K562 (cell line): Measurements from ENCODE around the gene GATAD2B. TPM values are rescaled to one million over a fixed set of nuclear protein-coding genes. Genes with fewer than 3 reads are reported as not detected.

Experiments
- ATF7 ChIP-seq: fragments of 450-650 bp; IDR thresholded peaks from 2 replicates; pipeline ENCODE4 v1.7.1; 2014; ENCODE audit warnings: mild to moderate bottlenecking, moderate library complexity
- C11orf30 ChIP-seq: fragments of 450-650 bp; IDR thresholded peaks from 2 replicates; pipeline ENCODE4 v1.6.1; 2016; ENCODE audit warnings: low read depth, mild to moderate bottlenecking
- DDX20 ChIP-seq: fragments of 450-650 bp; IDR thresholded peaks from 2 replicates; pipeline ENCODE4 v1.6.1; 2016; ENCODE audit warnings: missing genetic modification characterization, low read depth, mild to moderate bottlenecking, missing compliant biosample characterization, moderate library complexity
- GABPB2 ChIP-seq: fragments of 250-450 bp; sonication (Bioruptor Pico); conservative IDR thresholded peaks from 2 replicates; pipeline ENCODE4 v1.5.1; 2021; ENCODE audit warnings: mild to moderate bottlenecking
- HDAC2 ChIP-seq: fragments of 450-650 bp; IDR thresholded peaks from 2 replicates; pipeline ENCODE4 v1.6.1; 2016; ENCODE audit warnings: mild to moderate bottlenecking
- HDAC6 ChIP-seq: IDR thresholded peaks from 2 replicates; pipeline ENCODE4 v1.6.1; 2012; ENCODE audit warnings: low read depth, mild to moderate bottlenecking, control low read depth, inconsistent platforms, low read length, moderate library complexity
- JUNB ChIP-seq: fragments of 450-650 bp; formaldehyde crosslinking; conservative IDR thresholded peaks from 2 replicates; pipeline ENCODE4 v1.4.0; 2020; ENCODE audit warnings: mild to moderate bottlenecking
- KDM4B ChIP-seq, 2 experiments: fragments of 450-650 bp in 1 of 2; sonication (generic) in 1 of 2; IDR thresholded peaks; 2 replicates each; pipeline ENCODE4 v1.6.1; 2016 to 2017; ENCODE audit warnings: borderline replicate concordance in 2 of 2, antibody characterized with exemption in 1 of 2, low read depth in 1 of 2, mild to moderate bottlenecking in 1 of 2
- L3MBTL2 ChIP-seq: fragments of 450-650 bp; IDR thresholded peaks from 2 replicates; pipeline ENCODE4 v1.6.1; 2016; ENCODE audit warnings: mild to moderate bottlenecking, moderate library complexity
- MTA3 ChIP-seq: fragments of 450-650 bp; formaldehyde crosslinking; IDR thresholded peaks from 2 replicates; pipeline ENCODE4 v1.6.1; 2017; ENCODE audit warnings: mild to moderate bottlenecking, borderline replicate concordance
- MYBL2 ChIP-seq, 2 experiments: fragments of 450-650 bp in 1 of 2; sonication (generic) in 1 of 2; formaldehyde crosslinking in 1 of 2; IDR thresholded peaks; 2 replicates each; pipeline versions ENCODE4 v1.6.1 to v1.8.1; 2017 to 2022; ENCODE audit warnings: borderline replicate concordance in 1 of 2, inconsistent platforms in 1 of 2, low read depth in 1 of 2, mild to moderate bottlenecking in 1 of 2, missing genetic modification reagents in 1 of 2, moderate library complexity in 1 of 2
- SOX6 ChIP-seq: fragments of 450-650 bp; IDR thresholded peaks from 2 replicates; pipeline ENCODE4 v1.6.1; 2014; ENCODE audit warnings: mild to moderate bottlenecking
- SRSF7 ChIP-seq: fragments of 200-400 bp; formaldehyde crosslinking; optimal IDR thresholded peaks from 2 replicates; pipeline ENCODE3; 2017; ENCODE audit warnings: mild to moderate bottlenecking, low read depth, low read length
- TCF3 ChIP-seq: sonication (generic); formaldehyde crosslinking; IDR thresholded peaks from 2 replicates; pipeline ENCODE4 v1.4.0; 2020; ENCODE audit warnings: mild to moderate bottlenecking, missing genetic modification reagents
- TCFL5 ChIP-seq: fragments of 250-450 bp; sonication (Bioruptor Pico); conservative IDR thresholded peaks from 2 replicates; pipeline ENCODE4 v1.6.1; 2021; ENCODE audit warnings: mild to moderate bottlenecking, moderate library complexity, matching md5 sums
- ZC3H4 ChIP-seq: sonication (generic); formaldehyde crosslinking; IDR thresholded peaks from 2 replicates; pipeline ENCODE4 v1.9.0; 2021; ENCODE audit warnings: missing genetic modification reagents, borderline replicate concordance
- ZNF316 ChIP-seq: fragments of 450-650 bp; IDR thresholded peaks from 2 replicates; pipeline ENCODE4 v1.6.1; 2016
- ZSCAN32 ChIP-seq: fragments of 450-650 bp; formaldehyde crosslinking; IDR thresholded peaks from 2 replicates; pipeline ENCODE4 v1.4.0; 2020; ENCODE audit warnings: mild to moderate bottlenecking, moderate library complexity
- polyA plus RNA-seq, 8 experiments: library from polyadenylated mRNA; depleted of rRNA in 4 of 8; stranded (reverse) in 5 of 8; unstranded in 3 of 8; fragments of >200 nt; fragmentation: Nextera tagmentation in 2 of 8; fragmentation: Illumina TruSeq in 1 of 8; extraction: Ambion mirVana in 2 of 8; extraction: Trizol in 1 of 8; gene quantifications; 2 replicates each; pipeline versions ENCODE4 v1.2.1 to v1.2.3, GENCODE V29; 2011 to 2014; ENCODE audit warnings: inconsistent platforms in 1 of 8, missing spikeins in 1 of 8
- total RNA-seq, 7 experiments: library from RNA; depleted of rRNA in 6 of 7; stranded (reverse); fragments of >200 nt in 6 of 7; fragmentation: Illumina TruSeq in 2 of 7; extraction: Trizol in 2 of 7; gene quantifications; 2 replicates each; pipeline versions ENCODE4 v1.2.1 to v1.2.3, GENCODE V29; 2011 to 2021; ENCODE audit warnings: low replicate concordance in 1 of 7
- TF ChIP-seq, protein P1 (sequence below): fragments of 450-650 bp; IDR thresholded peaks from 2 replicates; pipeline ENCODE4 v1.7.0; 2016; ENCODE audit warnings: borderline replicate concordance
- TF ChIP-seq, protein P2 (sequence below): fragments of 250-450 bp; sonication (Bioruptor Pico); IDR thresholded peaks from 2 replicates; pipeline ENCODE4 v1.4.0; 2020; ENCODE audit warnings: mild to moderate bottlenecking, moderate library complexity, borderline replicate concordance
- TF ChIP-seq, protein P3 (sequence below): fragments of 450-650 bp; formaldehyde crosslinking; IDR thresholded peaks from 2 replicates; pipeline ENCODE4 v1.4.0; 2020; ENCODE audit warnings: mild to moderate bottlenecking, mixed read lengths

Gene GATAD2B
- total and polyA plus RNA-seq, 9 of the 15 experiments (the other 6 are each of a cell fraction or from before 2014, with no cell fraction given): 1.5 to 40.2 (median 4.9) TPM

DNA sequence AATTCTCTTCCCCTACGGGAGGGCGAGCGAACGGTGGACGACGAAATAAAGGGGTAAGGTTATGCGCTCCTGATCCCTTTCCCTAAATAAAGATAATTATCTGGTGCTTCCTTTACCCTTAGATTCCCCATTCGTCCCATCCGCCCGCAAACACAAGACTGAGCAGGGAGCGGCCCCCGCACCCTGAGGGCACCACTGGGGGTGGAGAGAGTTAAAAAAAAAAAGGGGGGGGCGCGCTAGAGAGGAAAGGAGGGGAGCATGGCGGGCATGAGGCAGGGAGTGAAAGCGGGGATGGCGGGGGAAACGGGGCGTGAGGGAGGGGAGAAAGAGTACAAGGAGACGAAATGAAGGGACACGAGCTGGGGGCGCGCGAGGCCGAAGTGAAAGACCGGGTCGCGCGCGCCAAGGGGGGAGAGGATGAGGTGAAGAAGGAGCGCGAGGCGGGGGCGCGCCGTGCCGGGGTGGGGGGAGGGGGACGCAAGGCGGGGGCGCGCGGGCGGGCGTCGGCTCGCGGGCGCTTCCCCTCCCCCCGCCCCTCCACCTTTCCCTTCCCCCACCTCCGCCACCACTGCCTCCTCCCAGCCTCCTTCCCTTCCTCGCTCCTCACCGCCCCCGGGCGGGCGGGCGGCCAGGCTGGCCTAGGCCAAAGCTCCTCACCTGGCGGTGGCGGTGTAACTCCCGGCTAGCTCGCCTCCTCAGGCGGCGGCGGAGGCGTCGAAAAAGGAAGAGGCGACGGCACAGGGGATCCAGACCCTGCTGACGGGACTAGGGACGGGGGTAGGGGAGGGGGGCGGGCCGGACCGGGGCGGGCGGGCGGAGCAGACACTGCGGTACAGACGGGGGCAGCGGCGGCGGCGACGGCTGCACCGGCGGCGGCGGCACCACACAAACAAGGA lies 448 bp downstream of the GATAD2B start (continued):
- TF ChIP-seq, protein P1, sequence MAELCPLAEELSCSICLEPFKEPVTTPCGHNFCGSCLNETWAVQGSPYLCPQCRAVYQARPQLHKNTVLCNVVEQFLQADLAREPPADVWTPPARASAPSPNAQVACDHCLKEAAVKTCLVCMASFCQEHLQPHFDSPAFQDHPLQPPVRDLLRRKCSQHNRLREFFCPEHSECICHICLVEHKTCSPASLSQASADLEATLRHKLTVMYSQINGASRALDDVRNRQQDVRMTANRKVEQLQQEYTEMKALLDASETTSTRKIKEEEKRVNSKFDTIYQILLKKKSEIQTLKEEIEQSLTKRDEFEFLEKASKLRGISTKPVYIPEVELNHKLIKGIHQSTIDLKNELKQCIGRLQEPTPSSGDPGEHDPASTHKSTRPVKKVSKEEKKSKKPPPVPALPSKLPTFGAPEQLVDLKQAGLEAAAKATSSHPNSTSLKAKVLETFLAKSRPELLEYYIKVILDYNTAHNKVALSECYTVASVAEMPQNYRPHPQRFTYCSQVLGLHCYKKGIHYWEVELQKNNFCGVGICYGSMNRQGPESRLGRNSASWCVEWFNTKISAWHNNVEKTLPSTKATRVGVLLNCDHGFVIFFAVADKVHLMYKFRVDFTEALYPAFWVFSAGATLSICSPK: no peak
- TF ChIP-seq DDX20 (tag): no peak
- TF ChIP-seq GABPB2 (CRISPR knock-in tag): no peak
- no peak for TF ChIP-seq ZSCAN32 (CRISPR knock-in tag)
- TF ChIP-seq MYBL2 (IDR thresholded peaks at IDR 0.05; ENCODE audit: low read depth): no peak
- TF ChIP-seq MYBL2 (CRISPR knock-in tag; IDR thresholded peaks at IDR 0.05; ENCODE audit: borderline replicate concordance): no peak
- TF ChIP-seq HDAC2: no peak
- no peak for TF ChIP-seq MTA3
- TF ChIP-seq HDAC6: no peak
- no peak for TF ChIP-seq ZC3H4 (CRISPR knock-in tag)
- TF ChIP-seq C11orf30: no peak
- no peak for TF ChIP-seq SRSF7
- no peak for TF ChIP-seq ZNF316
- TF ChIP-seq SOX6: no peak
- TF ChIP-seq ATF7: no peak
- TF ChIP-seq KDM4B (IDR thresholded peaks at IDR 0.05; ENCODE audit: borderline replicate concordance in 2 of 2, low read depth in 1 of 2): peak in 1 of 2 experiments; percentile 73; a peak in 1 of 4 replicates
- TF ChIP-seq L3MBTL2: no peak
- TF ChIP-seq TCFL5 (CRISPR knock-in tag): no peak
- no peak for TF ChIP-seq TCF3 (CRISPR knock-in tag)
- TF ChIP-seq, protein P2, sequence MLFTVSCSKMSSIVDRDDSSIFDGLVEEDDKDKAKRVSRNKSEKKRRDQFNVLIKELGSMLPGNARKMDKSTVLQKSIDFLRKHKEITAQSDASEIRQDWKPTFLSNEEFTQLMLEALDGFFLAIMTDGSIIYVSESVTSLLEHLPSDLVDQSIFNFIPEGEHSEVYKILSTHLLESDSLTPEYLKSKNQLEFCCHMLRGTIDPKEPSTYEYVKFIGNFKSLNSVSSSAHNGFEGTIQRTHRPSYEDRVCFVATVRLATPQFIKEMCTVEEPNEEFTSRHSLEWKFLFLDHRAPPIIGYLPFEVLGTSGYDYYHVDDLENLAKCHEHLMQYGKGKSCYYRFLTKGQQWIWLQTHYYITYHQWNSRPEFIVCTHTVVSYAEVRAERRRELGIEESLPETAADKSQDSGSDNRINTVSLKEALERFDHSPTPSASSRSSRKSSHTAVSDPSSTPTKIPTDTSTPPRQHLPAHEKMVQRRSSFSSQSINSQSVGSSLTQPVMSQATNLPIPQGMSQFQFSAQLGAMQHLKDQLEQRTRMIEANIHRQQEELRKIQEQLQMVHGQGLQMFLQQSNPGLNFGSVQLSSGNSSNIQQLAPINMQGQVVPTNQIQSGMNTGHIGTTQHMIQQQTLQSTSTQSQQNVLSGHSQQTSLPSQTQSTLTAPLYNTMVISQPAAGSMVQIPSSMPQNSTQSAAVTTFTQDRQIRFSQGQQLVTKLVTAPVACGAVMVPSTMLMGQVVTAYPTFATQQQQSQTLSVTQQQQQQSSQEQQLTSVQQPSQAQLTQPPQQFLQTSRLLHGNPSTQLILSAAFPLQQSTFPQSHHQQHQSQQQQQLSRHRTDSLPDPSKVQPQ (CRISPR knock-in tag): no peak
- TF ChIP-seq JUNB (CRISPR knock-in tag): no peak
- TF ChIP-seq, protein P3, sequence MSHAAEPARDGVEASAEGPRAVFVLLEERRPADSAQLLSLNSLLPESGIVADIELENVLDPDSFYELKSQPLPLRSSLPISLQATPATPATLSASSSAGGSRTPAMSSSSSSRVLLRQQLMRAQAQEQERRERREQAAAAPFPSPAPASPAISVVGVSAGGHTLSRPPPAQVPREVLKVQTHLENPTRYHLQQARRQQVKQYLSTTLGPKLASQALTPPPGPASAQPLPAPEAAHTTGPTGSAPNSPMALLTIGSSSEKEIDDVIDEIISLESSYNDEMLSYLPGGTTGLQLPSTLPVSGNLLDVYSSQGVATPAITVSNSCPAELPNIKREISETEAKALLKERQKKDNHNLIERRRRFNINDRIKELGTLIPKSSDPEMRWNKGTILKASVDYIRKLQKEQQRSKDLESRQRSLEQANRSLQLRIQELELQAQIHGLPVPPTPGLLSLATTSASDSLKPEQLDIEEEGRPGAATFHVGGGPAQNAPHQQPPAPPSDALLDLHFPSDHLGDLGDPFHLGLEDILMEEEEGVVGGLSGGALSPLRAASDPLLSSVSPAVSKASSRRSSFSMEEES (CRISPR knock-in tag): no peak
